ENCODE results near the gene LY6G5C. TPM values are rescaled to one million over a fixed set of nuclear protein-coding genes. Genes with fewer than 3 reads are reported as not detected.
A peak's percentile ranks its signal among the peaks of the same experiment; 100 is the strongest.

Gene LY6G5C
- total and polyA plus RNA-seq, 2 of the 13 experiments (the other 11 are each of a cell fraction or from before 2014, with no cell fraction given) = 0.33 to 0.55 TPM

DNA sequence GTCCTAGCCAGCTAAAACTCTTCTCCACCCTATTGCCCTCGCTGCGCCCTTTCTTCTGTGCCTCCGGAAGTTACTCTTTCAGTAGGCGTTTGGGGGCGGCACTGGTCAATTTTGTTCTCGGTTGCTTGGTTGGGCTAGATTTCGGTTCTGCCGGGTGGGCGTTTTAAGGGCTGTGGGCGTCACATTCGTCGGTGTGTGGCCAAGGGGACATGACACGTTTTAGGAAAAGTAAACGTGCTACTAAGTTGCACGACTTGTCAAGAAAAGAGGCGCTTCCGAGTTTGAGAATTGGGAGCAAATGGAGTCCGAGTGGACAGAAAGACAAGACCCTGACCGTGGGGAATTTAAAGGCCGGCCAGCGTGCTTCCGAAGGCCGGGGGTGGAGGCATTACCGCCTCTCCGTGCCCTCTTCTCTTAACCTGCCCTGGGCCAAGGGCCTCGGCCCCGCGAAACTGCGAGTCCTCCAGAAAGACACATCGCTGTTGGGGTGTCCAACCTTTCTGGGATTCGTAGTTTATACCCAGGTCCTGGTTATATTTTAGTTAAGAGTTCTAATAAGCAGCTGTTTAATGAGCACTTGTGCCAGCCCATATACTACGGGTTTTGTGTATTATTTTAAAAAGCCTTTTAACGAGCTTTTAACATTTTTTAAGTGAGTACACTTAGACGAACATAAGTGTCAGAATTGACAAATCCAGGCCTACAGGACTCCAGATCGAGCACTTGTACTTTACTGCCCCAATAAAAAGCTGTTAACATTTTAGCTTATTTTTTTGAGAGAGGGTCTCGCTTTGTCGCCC, 27.7 kb downstream of the LY6G5C start (continued):
- TF ChIP-seq, protein P1, sequence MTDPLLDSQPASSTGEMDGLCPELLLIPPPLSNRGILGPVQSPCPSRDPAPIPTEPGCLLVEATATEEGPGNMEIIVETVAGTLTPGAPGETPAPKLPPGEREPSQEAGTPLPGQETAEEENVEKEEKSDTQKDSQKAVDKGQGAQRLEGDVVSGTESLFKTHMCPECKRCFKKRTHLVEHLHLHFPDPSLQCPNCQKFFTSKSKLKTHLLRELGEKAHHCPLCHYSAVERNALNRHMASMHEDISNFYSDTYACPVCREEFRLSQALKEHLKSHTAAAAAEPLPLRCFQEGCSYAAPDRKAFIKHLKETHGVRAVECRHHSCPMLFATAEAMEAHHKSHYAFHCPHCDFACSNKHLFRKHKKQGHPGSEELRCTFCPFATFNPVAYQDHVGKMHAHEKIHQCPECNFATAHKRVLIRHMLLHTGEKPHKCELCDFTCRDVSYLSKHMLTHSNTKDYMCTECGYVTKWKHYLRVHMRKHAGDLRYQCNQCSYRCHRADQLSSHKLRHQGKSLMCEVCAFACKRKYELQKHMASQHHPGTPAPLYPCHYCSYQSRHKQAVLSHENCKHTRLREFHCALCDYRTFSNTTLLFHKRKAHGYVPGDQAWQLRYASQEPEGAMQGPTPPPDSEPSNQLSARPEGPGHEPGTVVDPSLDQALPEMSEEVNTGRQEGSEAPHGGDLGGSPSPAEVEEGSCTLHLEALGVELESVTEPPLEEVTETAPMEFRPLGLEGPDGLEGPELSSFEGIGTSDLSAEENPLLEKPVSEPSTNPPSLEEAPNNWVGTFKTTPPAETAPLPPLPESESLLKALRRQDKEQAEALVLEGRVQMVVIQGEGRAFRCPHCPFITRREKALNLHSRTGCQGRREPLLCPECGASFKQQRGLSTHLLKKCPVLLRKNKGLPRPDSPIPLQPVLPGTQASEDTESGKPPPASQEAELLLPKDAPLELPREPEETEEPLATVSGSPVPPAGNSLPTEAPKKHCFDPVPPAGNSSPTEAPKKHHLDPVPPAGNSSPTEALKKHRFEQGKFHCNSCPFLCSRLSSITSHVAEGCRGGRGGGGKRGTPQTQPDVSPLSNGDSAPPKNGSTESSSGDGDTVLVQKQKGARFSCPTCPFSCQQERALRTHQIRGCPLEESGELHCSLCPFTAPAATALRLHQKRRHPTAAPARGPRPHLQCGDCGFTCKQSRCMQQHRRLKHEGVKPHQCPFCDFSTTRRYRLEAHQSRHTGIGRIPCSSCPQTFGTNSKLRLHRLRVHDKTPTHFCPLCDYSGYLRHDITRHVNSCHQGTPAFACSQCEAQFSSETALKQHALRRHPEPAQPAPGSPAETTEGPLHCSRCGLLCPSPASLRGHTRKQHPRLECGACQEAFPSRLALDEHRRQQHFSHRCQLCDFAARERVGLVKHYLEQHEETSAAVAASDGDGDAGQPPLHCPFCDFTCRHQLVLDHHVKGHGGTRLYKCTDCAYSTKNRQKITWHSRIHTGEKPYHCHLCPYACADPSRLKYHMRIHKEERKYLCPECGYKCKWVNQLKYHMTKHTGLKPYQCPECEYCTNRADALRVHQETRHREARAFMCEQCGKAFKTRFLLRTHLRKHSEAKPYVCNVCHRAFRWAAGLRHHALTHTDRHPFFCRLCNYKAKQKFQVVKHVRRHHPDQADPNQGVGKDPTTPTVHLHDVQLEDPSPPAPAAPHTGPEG (CRISPR knock-in tag; IDR thresholded peaks at IDR 0.05) = no peak
- no peak for TF ChIP-seq ZNF749 (CRISPR knock-in tag; IDR thresholded peaks at IDR 0.05; ENCODE audit: borderline replicate concordance)
- TF ChIP-seq HBP1 (CRISPR knock-in tag; IDR thresholded peaks at IDR 0.05; ENCODE audit: low read depth) = peak; percentile 16; the same call in 1 of the 2 replicates
- peak; percentile 76; the same call in 1 of the 2 replicates for TF ChIP-seq NR2C2 (CRISPR knock-in tag; IDR thresholded peaks at IDR 0.05; ENCODE audit: borderline replicate concordance)
- no peak for TF ChIP-seq CHCHD3 (CRISPR knock-in tag; IDR thresholded peaks at IDR 0.05)
- TF ChIP-seq ZFP90 (CRISPR knock-in tag; IDR thresholded peaks at IDR 0.05; ENCODE audit: borderline replicate concordance) = no peak
- 0 out of 2 replicates have a peak, but pooled peaks have one; percentile 81 for TF ChIP-seq TIGD3 (CRISPR knock-in tag; IDR thresholded peaks at IDR 0.05; ENCODE audit: borderline replicate concordance)
- TF ChIP-seq ZNF232 (CRISPR knock-in tag; IDR thresholded peaks at IDR 0.05; ENCODE audit: borderline replicate concordance) = no peak; the same call in 1 of the 2 replicates
- TF ChIP-seq SRSF1 (optimal IDR thresholded peaks at IDR 0.05; ENCODE audit: low read depth, low read length) = no peak
- TF ChIP-seq ZNF530 (CRISPR knock-in tag; IDR thresholded peaks at IDR 0.05; ENCODE audit: low read depth) = no peak
- TF ChIP-seq REL (CRISPR knock-in tag; conservative IDR thresholded peaks at IDR 0.05) = 0 out of 2 replicates have a peak, but pooled peaks have one; percentile 19
- 0 out of 2 replicates have a peak, but pooled peaks have one; percentile 22 for TF ChIP-seq BRD4 (CRISPR knock-in tag; IDR thresholded peaks at IDR 0.05)
- peak; percentile 43 for TF ChIP-seq HNRNPLL (IDR thresholded peaks at IDR 0.05; ENCODE audit: low read depth, low read length, poor library complexity, severe bottlenecking)
- no peak; a peak in 3 of 4 replicates for TF ChIP-seq EP300 (IDR thresholded peaks at IDR 0.05; ENCODE audit: low read depth in 2 of 2, low read length in 2 of 2)
- 0 out of 2 replicates have a peak, but pooled peaks have one; percentile 5 for TF ChIP-seq EP300 (CRISPR knock-in tag; IDR thresholded peaks at IDR 0.05; ENCODE audit: borderline replicate concordance)
- peak; percentile 13; the same call in 1 of the 2 replicates for TF ChIP-seq IRF2 (CRISPR knock-in tag; IDR thresholded peaks at IDR 0.05)
- TF ChIP-seq PLRG1 (conservative IDR thresholded peaks at IDR 0.05) = no peak
- TF ChIP-seq ZBTB2 (CRISPR knock-in tag; IDR thresholded peaks at IDR 0.05; ENCODE audit: low read depth) = 0 out of 2 replicates have a peak, but pooled peaks have one; percentile 22
